HG03432 (cell line): ENCODE measurements around the gene HIRIP3.
"Not testable (repeated sequence)": the region's sequence is repeated elsewhere in the genome, so short reads cannot be mapped to it uniquely, and the experiment has no call there.

Source experiments
- ATAC-seq: cut with Tn5 transposase; IDR thresholded peaks from one replicate; pipeline ENCODE4 v1.9.1; 2021; ENCODE audit warnings: mild to moderate bottlenecking, moderate library complexity; ENCODE audit not compliant: unreplicated experiment

Gene HIRIP3

DNA sequence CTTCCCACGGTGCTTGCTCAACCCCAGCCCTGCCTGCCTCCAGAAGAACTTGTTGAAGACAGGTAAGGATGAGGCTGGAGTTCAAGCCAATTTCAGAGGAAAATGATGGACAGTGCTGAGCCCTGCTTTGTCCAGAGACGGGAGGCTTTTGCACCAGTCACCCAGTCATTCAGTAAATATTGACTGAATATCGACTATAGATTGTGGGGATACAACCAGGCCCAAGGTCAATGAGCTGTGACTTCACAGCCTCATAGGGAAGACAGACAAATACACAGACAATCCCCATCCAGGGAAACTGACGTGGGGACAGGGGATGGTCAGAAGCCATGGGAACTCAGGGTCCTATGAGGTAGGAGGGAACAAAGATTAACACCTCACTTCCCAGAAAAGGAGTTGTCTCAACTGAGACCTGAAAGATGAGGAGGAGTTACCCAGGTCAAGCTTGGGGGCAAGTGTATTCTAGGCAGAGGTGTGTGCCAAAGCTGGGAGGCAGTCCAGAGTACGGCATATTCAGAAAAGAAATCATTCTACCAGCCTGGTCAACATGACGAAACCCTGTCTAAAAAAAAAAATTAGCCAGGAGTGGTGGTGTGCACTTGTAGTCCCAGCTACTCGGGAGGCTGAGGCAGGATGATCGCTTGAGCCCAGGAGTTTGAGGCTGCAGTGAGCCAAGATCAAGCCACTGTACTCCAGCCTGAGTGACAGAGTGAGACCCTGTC lies 21.3 kb upstream of the HIRIP3 start:
- ATAC-seq, result no peak

DNA sequence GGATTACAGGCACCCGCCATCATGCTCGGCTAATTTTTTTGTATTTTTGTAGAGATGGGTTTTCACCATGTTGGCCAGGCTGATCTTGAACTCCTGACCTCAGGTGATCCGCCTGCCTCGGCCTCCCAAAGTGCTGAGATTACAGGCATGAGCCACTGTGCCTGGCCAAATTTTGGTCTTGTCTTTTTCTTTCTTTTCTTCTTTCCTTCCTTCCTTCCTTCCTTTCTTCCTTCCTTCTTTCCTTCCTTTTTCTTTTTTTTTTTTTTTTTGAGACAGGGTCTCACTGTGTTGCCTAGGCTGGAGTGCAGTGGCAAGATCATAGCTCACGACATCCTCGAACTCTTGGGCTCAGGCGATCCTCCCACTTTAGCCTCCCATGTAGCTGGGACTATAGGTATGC lies 20.0 kb upstream of the HIRIP3 start:
- ATAC-seq, result not testable (repeated sequence)

DNA sequence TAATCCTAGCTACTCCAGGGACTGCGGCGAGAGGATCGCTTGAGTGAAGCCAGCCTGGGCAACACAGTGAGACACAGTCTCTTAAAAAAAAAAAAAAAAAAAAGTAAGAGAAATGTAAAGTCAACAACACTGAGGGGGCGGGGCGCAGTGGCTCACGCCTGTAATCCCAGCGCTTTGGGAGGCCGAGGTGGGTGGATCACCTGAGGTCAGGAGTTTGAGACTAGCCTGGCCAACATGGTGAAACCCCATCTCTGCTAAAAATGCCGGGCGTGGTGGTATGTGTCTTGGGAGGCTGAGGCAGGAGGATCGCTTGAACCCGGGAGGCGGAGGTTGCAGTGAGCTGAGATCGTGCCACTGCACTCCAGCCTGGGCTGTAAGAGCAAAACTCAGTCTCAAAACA lies 17.2 kb upstream of the HIRIP3 start:
- ATAC-seq, result not testable (repeated sequence)

DNA sequence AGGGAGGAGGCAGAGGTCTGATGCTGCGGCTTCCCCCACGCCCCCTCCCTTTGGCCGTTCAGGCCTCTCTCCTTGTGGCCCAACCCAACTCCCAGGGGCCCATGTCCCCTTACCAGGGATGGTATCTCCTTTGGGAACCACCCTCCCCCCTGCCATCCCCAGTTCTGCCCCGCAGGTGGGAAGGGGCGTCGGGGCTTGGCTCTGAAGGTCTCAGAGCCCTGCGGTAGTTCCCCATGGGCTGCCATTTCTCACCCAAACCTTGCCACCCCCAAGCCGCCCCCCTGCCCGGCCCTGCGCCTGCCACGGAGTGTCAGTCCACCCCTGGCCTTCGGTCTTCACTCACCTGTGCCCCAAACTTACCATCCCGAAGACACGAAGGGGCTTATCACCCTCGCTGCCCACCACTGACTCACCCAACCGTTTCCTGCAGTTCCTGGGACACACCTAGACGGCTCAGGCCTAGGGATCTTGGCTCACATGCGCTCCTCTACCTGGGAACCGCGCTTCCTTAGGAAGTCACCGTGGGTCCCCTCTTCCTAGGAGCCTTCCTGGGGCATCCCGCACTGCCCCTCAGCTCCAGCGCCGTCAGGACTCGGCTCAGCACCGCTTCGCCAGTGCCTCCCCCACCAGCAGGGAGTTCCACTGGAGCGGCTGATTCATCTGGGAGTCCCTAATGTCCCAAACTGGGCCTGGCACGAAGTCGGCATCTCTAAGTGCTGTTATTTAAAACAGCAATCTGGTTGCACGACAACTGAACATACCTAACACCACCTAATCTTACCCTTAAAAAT lies 16.5 kb upstream of the HIRIP3 start:
- ATAC-seq, result no peak

DNA sequence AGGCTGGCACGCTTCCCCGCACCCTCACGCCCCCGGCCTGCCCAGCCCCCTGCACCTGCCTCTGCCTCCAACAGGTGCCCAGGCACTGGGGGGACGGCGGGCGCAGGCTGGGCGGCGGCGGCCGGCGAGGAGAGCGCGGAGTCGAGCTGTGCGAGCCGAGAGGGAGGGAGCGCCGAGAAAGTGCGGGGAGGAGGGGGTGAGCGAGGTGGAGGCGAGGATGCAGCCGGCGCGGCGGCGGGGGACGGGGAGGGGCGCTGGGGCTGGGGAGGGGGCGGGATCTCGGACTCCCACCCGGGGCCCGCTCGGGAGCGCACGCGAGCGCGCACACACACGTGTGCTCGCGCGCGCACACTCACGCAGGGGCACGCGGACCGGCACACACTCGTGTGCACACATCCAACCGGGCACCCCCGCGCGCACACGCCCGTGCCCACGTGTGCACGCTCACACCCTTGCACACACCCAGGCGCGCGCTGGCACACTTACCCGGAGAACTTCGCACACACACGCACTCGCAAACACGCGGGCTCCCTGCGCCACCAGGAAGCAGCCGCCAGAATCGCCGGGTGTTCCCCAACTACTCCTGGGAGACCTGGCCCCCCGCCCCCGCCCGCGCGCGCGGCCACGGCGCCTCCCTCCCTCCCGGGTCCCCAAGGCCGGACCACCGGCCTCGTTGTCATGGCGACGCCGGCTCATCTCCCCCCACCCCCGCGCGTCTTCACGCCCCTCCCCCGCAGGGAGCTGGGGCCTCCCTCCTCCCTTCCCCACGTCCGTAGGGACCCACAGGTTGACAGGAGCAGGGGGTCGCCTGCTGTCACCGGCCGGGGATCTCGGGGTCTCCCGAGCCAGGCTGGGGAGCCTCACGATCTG lies 15.7 kb upstream of the HIRIP3 start, which contains the start of gene DOC2A:
DOC2A (minus strand) TSS at position 184 of the 870 bp plus-strand sequence. CDS start 805 bp downstream, outside the sequence.
- ATAC-seq, result no peak

DNA sequence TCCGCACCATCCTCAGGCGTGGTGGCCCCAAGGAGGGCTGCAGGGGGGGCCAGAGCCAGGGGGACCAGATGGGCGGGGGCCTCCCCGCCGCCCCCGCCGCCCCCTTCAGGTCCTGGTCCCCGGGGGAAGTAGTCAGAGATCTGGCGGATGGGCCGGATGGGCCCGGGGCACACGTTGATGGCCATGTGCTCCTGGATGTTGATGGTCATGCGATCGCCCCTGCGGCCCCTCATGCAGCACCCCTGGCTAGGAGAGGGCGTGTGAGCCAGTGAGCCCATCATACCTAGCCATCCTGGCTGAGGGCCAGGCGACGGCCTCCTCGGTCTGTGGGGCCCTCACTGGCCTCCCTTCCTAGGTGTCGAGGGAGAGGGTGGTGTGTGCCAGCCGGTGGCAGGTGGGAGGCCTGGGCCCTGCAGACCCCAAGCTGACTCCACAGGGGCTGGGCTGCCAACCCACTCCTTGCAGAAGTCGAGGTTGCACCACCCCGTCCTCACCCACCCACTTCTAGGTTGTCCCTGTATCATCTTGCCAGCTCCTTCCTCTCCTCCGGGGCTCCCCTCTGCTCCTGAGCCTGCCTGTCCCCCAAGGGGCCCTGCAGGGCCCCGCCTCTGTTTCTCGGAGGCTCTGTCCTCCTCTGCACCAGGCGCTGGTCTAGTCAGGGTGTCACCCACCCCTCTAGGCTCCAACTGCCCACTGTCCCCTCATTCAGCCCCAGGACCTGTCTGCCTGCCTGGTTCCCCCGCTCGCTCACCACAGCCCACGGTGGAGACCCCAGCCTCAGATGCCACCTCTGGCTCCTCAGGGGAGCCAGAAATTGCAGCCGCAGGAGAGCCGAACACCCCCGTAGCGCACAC lies 14.8 kb upstream of the HIRIP3 start:
- no peak for ATAC-seq

DNA sequence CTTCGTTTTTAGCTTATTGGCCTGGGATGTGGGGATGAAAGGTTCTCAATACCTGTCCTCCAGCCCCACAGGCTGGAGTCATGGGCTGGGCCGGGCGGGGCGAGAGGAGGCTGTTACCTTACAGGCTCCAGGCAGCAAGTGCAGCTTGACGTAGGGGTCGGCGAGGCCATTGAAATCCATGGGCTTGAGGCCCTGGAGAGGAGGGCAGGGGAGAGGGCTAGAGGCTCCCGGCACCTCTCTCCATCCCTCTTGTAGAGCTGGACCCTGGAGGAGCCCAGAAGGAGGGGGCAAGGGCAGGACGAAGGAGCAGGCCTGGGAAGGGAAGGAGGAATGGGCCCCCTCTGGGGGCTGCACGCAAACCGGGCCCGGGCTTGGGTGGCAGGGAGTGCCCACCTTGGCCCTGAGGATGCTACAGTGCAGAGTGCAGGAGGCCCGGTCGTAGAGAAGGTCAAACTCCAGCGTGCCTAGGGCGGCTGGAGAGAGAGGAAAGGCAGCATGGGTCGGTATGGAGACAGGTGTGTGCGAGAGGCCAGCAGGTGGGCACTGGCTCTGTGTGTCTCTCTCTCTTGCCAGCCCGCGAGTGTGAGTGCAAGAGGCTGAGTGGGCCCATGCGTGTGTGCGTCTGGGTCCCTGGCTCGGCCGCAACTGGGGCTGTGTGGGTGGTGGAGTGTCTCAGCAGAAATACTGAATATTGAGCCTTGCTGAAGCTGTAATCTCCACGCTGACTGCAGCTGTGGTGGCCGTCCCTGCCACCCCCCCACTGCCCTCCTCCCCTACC lies 13.9 kb upstream of the HIRIP3 start:
- ATAC-seq, result no peak

DNA sequence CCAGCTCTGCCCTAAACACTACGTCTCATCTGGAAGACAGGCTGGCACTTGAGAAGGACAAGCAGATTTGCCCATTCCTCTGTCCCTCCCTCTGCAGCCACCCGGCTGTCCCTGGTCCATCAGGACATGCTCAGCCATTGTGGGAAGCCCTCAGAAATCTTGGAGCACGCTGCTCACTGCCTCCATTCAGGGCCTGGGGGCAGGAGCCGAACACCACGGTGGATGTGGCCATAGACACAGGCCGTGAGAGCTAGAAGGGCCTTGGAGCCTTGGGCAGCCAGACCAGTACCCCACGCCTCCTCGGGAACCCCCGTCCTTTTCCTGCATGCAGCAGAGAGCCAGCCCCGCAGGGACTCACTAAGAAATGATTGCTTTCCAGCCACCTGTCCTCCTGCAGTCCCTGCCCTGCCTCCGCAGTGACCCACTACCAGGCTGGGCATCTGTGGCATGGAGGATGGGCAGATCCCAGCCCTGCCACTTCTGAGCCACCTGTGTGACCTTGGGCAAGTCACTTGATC lies 12.0 kb upstream of the HIRIP3 start:
- no peak for ATAC-seq

DNA sequence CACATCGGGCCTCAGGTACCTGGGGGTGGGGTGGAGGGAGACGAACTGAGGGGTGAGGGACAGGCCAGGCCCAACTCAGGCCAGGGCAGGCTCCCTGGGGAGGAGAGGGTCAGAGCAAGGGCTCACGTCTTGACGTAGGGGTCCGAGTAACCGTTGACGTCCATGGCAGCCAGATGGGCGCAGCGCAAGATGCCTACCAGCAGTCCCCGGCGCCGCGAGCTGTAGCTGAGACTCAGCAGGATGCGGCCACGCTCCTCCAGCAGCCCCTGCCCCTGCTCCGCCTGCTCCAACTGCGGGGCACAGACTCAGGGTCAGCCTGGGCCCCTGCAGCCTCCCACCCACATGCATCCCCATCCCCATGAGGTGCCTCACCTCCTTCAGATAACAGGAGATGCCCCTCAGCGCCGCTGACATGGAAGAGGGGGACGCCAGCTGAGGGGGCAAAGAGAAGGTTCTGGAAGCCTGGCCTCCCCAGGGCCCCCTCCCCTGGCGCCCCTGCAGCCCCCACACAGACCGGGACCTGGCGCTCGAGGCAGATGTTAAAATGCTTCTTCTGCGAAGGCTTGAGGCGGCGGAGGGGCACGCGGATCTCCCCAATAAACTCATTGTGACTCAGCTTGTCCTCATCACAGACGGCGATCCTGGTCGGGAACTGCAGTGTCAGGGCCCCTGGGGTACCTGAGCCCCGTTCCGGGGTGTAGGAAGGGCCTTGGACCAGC lies 11.4 kb upstream of the HIRIP3 start:
- ATAC-seq, result no peak

DNA sequence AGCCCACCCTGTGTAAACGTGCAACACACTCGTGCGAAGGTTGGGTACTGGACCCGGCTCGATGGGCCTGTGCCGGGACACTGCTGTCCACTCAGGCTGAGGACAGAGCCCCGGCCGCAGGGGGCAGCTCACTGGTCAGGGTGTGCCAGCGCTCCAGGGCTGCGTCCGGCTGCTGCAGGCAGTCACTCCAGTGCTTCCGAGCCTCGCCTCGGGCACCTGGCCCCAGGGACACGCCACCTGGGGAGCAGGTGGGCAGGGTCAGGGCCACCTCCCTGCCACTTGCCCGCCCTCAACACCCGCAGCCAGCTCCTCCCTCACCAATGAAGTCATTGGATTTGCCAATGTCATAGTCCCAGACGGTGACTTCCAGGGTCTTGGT lies 10.7 kb upstream of the HIRIP3 start:
- no peak for ATAC-seq

DNA sequence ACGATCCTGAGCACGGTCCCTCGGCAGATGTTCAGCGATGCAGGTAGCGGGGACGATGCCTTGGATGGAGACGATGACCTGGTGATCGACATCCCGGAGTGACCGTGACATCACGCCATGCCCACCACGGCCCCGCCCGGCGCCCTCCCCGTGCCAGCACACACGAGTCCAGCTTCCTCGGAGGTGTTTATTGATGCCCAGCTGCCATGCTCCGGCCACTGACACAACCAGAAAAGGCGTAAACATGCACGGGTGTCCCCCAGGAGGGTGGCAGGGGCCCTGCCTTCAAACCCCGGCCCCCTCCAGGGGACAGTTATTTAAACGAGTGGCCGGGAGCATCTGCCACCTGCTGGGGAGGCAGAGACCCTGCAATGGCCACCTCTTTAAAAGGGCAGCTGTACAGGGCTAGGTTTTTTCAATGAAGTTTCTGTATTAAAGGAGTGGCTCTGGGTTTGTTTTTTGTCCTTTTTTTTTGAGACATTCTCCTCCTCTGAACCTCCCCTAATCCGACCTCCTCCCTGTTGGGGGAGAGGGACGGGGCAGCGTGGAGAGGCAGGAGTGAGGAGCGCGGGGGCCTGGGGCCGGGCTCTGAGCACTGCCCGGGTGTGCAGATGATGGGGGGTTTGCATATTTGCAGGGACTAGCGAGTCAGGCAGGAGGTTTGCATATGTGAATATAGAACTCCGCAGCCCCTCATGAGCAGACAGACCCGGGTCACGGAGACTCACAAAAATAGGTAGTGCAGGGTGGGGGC lies 10.1 kb upstream of the HIRIP3 start:
- ATAC-seq, result no peak

DNA sequence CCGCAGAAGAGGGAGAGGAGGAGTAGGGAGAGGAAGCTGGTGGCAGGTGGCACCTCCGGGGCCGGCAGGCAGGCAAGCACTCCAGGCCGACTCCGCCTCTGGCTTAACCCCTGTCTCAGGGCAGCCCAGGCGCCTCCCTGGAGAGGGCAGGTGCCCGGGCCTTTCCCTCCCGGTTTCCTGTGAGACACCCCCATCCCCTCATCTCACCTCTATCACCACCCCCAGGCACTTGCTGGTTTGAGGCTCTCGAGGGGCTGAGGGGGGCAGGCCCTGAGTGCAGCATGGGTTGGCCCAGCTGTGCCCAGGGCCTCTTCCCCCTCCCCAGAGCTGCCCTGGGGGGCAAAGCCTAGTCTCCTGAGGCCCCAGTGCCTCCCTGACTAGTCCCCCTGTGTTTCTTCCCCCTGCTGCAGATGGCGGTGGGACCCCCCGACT lies 9.4 kb upstream of the HIRIP3 start:
- ATAC-seq, result no peak

DNA sequence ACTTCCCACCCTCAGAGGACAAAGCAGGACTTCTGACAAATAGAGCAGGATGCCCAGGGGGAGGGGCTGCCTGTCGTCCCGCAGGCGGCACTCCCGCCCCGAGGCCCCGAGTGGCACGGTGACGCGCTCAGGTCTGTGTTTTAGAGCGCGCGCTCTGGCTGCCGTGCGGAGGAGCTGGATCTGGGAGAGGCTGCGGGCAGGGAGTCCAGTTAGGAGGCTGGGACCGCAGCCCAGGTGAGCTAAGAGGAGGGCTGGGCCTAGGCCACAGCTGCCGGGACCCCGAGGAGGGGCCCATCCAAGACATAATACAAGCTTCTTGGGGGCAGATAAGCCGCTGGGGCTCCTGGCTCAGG lies 9.0 kb upstream of the HIRIP3 start:
- ATAC-seq, result no peak

DNA sequence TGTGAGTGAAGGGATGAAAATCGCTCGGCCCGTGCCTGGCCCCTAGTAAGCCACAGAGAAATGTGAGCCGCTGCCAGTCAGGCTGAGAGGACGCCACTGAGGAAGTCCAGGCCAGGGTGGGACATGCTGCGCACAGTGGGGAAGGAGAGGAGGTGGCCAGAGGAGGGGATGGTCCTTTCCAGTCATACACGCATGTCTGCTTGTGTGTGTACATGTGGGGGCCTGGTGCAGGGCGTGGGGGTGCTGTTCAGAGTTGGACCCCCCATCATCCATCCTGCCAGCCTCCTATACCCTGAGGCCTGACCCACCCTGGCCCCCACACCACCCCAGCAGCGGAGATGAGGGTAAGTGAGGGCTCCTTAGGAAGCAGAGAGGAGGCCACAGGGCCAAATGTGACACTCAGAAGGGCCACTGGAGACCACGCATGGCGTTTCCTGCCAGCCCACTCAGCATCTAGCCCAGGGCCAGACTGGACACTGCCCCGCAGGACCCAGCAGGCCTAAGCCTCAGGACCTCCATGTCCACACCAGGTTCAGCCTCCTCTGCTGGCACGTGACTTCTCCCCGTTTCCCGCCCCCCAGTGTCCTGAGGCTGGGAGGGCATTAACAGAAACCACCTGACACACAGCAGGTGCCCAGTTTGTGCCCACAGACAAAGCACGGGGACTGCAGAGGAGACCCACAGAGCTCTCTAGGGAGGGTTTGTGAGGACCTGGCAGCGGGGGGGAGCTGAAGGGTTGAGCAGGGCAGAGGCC lies 8.4 kb upstream of the HIRIP3 start:
- no peak for ATAC-seq

DNA sequence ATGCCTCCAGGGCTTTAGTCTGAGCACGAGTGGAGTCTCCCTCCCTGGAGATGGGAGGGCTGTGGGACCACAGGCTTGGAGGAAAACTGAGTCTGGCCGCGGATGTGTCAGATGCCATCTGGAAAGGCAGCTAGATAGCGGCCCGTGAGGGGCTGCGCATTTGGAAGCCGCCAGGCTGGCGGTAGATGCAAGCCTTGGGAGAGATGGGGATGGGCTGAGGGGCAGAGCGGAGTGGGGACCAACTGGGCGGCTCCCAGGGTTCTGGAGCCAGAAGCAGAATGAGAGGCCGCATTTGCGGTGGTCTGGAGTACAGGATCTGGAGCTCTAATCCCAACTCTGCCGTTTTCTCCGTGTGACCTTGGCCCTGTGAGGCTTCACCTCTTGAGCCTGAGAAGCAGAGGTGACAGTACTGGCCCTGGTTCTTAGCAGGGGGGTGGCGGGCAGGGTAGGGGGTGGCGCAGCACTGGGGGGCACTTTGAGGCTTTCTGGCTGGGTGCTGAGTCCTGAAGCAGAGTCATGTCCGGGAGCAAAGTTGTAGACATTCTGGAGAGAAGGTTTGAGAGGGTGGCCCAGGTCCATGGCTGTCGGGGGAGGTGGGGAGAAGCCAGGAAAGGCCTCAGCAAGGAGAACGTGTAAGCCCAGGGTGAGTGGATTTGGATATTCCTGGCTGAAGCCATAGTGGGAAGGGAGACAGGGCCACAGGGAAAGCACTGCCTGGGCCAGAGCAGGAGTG lies 7.4 kb upstream of the HIRIP3 start:
- no peak for ATAC-seq

DNA sequence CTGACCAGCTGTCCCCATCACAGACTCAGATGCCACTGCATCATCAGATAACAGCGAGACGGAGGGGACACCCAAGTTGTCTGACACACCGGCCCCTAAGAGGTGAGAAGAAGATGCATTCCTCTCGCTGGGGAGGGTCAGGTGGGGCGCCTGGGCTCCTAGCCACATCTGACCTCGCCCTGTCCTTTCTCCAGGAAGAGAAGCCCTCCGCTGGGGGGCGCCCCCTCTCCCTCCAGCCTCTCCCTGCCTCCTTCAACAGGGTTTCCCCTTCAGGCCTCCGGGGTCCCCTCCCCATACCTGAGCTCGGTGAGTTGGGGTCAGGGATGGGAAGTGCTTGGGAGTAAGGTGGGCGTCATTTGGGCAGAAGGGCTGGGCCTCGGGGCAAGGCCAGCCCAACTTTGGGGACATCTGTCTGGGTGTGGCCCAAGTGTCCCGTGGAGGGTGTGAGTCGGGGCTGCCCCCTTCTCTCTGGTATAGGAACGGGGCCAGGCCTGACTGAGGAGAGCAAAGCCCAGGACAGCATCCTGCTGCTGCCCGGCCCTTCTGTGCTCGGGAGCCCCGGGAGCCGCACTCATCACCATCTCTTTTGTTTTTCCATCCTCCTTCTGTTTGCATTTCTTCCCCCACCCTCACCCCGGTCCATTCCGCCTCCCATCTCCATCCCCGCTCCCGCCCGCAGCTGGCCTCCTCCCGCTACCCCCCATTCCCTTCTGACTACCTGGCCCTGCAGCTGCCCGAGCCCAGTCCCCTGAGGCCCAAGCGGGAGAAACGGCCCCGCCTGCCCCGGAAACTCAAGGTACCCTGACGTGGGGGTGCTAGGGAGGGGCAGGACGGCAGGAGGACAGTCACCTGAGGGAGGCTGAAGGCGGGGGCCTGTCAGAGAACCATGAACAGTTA lies 5.6 kb upstream of the HIRIP3 start:
- ATAC-seq, result no peak
